Prostate gland (tissue), 2 donors: ENCODE measurements around the gene CCDC70. TPM values are rescaled to one million over a fixed set of nuclear protein-coding genes. Genes with fewer than 3 reads are reported as not detected.
"Not testable (repeated sequence)": the region's sequence is repeated elsewhere in the genome, so short reads cannot be mapped to it uniquely, and the experiment has no call there.

Source experiments
- DNase-seq: peaks from one replicate; pipeline ENCODE4 v3.0.0-alpha.2; 2019; ENCODE audit warnings: low spot score
- H3K27ac ChIP-seq, 2 donors: fragments of 200-600 bp; sonication (generic); 2 replicates each; pipeline ENCODE4 v1.5.1; 2017 to 2019
- H3K27me3 ChIP-seq: fragments of 200-600 bp; sonication (generic); replicated peaks from 2 replicates; pipeline ENCODE4 v1.5.1; 2019; ENCODE audit not compliant: insufficient read depth
- H3K36me3 ChIP-seq, 2 donors: fragments of 200-600 bp; sonication (generic); 1 replicate in 1 of 2; 2 replicates in 1 of 2; pipeline versions ENCODE4 v1.5.1 to v1.8.1; 2017 to 2019
- H3K4me1 ChIP-seq: fragments of 200-600 bp; sonication (generic); replicated peaks from 2 replicates; pipeline ENCODE4 v1.5.1; 2019
- H3K4me3 ChIP-seq, 2 donors: fragments of 200-600 bp; sonication (generic); 2 replicates each; pipeline ENCODE4 v1.5.1; 2017 to 2019
- H3K9me3 ChIP-seq: fragments of 200-600 bp; sonication (generic); 2 replicates; pipeline ENCODE4 v1.5.1; 2017
- CTCF ChIP-seq, 4 experiments: fragments of 200-600 bp in 2 of 4; fragments of 450-650 bp in 2 of 4; sonication (generic) in 2 of 4; IDR thresholded peaks; 1 replicate in 3 of 4; 2 replicates in 1 of 4; pipeline ENCODE4 v1.5.1; 2016 to 2019; ENCODE audit warnings: antibody characterized with exemption in 4 of 4, mild to moderate bottlenecking in 2 of 4, moderate library complexity in 2 of 4
- POLR2A ChIP-seq: fragments of 450-650 bp; IDR thresholded peaks from one replicate; pipeline ENCODE4 v1.6.1; 2016; ENCODE audit warnings: antibody characterized with exemption, mild to moderate bottlenecking
- POLR2AphosphoS5 ChIP-seq: sonication (generic); formaldehyde crosslinking; IDR thresholded peaks from one replicate; pipeline ENCODE4 v1.6.1; 2017; ENCODE audit warnings: antibody characterized with exemption
- WGBS: methylation state at CpG from one replicate; pipeline ENCODE4 v1.1.5; 2018; 5-methylcytosine and 5-hydroxymethylcytosine counted together
- intact Hi-C: fragments of 100-400 bp; cut with DNase I; formaldehyde crosslinking; loops from one replicate; pipeline ENCODE4 v1.14.2; 2022
- total RNA-seq, 2 donors: library from RNA; depleted of rRNA; stranded (reverse); fragments of >200 nt; gene quantifications; one replicate each; pipeline ENCODE4 v1.1.0, GENCODE V29; 2016

CCDC70 gene
- total RNA-seq, 2 donors from 2014 or later, result 11.5 TPM; not detected in 1

GRCh38 chr13:51906581-51906980 lies 44.8 kb downstream of the CCDC70 start:
- 33% methylated on average over 3 of the region's 3 CpGs for WGBS
- H3K27me3 ChIP-seq, result no peaks in the 10 kb centered on the region
- no peak overlapping the region for H3K4me3 ChIP-seq
- H3K27ac ChIP-seq, result no peak overlapping the region
- no peak for DNase-seq
- intact Hi-C loops, result no loop called here
- TF ChIP-seq POLR2A (no peak), POLR2AphosphoS5 (no peak), CTCF (IDR thresholded peaks at IDR 0.05) (no peak)
- H3K9me3 ChIP-seq, result no peaks in the 10 kb centered on the region
- no peaks in the 10 kb centered on the region for H3K36me3 ChIP-seq
- no peaks in the 10 kb centered on the region for H3K4me1 ChIP-seq

DNA sequence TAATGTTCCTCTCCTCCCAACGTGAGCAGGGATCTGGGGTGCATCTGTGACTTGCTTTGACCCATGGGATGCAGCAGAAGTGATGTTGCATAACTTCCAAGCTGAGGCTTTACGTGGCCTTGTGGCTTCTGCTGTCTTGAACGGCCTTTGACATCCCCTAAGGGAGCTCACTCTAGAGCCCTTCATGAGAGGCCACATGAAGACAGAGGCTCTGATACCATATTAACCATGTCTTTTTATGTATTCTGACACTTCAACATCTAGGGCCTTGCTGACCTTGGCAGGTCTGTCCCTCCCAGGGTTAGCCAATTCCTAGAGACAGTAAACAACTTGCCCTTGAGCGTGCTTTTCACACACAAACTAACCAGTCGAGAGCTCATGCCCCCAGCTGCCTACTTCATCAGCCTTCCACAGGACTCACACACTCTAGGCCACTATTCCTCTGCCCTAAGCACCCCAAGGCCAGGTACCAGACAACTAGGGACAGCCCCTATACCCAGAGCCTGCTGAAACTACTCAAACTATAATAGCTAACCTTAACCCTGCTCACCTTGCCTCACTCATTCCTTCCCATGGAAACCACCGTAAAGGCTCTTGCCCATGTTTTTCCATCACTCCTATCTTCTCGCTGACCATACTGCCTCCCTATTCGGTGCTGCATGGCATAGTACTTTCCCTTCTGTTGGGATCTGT lies 45.4 kb downstream of the CCDC70 start:
- Histone ChIP-seq H3K27ac (no peak overlapping the region), H3K4me3 (no peak overlapping the region), H3K4me1 (no peaks in the 10 kb centered on the region), H3K27me3 (no peaks in the 10 kb centered on the region), H3K9me3 (no peaks in the 10 kb centered on the region), H3K36me3 (no peaks in the 10 kb centered on the region)
- no peak for DNase-seq
- 88% methylated on average over 8 of the region's 8 CpGs for WGBS
- intact Hi-C loops, result no loop called here
- no peak for TF ChIP-seq CTCF (IDR thresholded peaks at IDR 0.05)
- no peak for TF ChIP-seq POLR2A
- TF ChIP-seq POLR2AphosphoS5, result no peak

DNA sequence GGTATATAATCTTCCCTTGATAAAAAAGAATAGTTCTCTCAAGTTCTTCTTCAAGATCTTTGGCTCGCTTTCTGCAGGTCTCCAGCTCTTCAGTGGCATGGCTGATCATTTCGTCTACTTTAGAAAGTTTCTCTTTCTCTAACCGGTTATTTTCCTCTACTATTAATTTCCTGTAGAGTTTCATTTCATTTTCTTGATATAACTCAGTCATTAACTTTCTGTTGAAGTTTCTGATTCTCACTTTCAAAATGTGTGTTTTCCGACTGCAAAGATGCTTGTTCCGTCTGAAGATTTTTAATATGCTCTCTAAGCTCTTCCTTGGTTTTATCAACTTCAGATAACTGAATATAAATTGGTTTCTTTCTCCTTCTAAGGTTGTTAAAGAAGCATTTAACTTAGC lies 47.5 kb downstream of the CCDC70 start:
- DNase-seq, H3K27ac ChIP-seq, H3K4me1 ChIP-seq, H3K4me3 ChIP-seq, H3K36me3 ChIP-seq, H3K27me3 ChIP-seq, H3K9me3 ChIP-seq, intact Hi-C loops: not testable (repeated sequence)
- WGBS, result 92% methylated on average over 5 of the region's 5 CpGs

DNA sequence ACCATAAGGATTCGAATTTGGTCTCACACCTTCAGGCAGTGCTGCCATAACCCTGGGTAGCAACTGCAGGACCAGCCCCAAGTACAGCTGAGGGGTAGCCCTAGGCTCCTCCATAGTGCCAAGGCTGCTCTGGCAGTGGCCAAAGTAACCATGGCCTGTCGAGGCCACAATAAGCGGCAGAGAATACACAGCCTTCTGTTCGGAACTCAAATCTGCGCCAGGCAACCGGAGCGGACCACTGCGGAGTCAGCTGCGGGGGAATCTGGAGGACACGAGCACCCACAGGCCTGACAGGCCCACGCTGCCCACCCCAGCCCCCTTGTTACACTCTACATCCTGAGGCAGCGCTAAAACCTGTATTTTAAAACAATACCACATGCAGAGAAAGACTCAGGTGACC lies 48.7 kb downstream of the CCDC70 start:
- no peak for DNase-seq
- Histone ChIP-seq H3K27ac (no peak overlapping the region), H3K27me3 (no peaks in the 10 kb centered on the region), H3K4me1 (no peaks in the 10 kb centered on the region), H3K36me3 (no peaks in the 10 kb centered on the region), H3K4me3 (no peak overlapping the region), H3K9me3 (no peaks in the 10 kb centered on the region)
- 95% methylated on average over 12 of the region's 12 CpGs for WGBS
- intact Hi-C loops, result no loop called here
- no peak for TF ChIP-seq POLR2AphosphoS5
- TF ChIP-seq CTCF (IDR thresholded peaks at IDR 0.05), result no peak
- TF ChIP-seq POLR2A, result no peak

- TF ChIP-seq POLR2AphosphoS5, result peak; percentile 57
- no peak for TF ChIP-seq POLR2A
- TF ChIP-seq CTCF (IDR thresholded peaks at IDR 0.05), result peak in 3 of 4 experiments; percentile 29 to 60 (median 41)
- intact Hi-C loops, result no loop called here
- Histone ChIP-seq H3K9me3 (no peaks in the 10 kb centered on the region), H3K27ac (no peak overlapping the region), H3K36me3 (no peaks in the 10 kb centered on the region), H3K4me1 (no peaks in the 10 kb centered on the region), H3K27me3 (no peaks in the 10 kb centered on the region), H3K4me3 (no peak overlapping the region)
- 27% methylated on average over 10 of the region's 10 CpGs for WGBS
- peak; percentile 54 for DNase-seq
These were observed 50.3 kb downstream of the CCDC70 start for GRCh38 chr13:51912091-51912490.
